Trophoblast cell (in vitro differentiated cells and primary cell): Measurements from ENCODE around the gene AGFG2.
"Not testable (repeated sequence)": the region's sequence is repeated elsewhere in the genome, so short reads cannot be mapped to it uniquely, and the experiment has no call there.

Source experiments
- DNase-seq, 2 donors: peaks; one replicate each; pipeline ENCODE4 v3.0.0-alpha.2; 2016
- H2AFZ ChIP-seq: 2 replicates; pipeline ENCODE4 v1.6.1; 2013; ENCODE audit warnings: low read length, moderate library complexity, mild to moderate bottlenecking; ENCODE audit not compliant: insufficient read depth, poor library complexity
- H2AK5ac ChIP-seq: 2 replicates; pipeline ENCODE4 v1.6.1; 2013; ENCODE audit warnings: mild to moderate bottlenecking, low read length
- H2BK120ac ChIP-seq: 2 replicates; pipeline ENCODE4 v1.6.1; 2013; ENCODE audit warnings: low read length, mild to moderate bottlenecking, moderate library complexity; ENCODE audit not compliant: insufficient read depth, poor library complexity
- H2BK12ac ChIP-seq: 2 replicates; pipeline ENCODE4 v1.6.1; 2013; ENCODE audit warnings: mild to moderate bottlenecking, low read length, moderate library complexity
- H2BK5ac ChIP-seq: 2 replicates; pipeline ENCODE4 v1.6.1; 2013; ENCODE audit warnings: low read length, low read depth, moderate library complexity, mild to moderate bottlenecking; ENCODE audit not compliant: poor library complexity
- H3K14ac ChIP-seq: 2 replicates; pipeline ENCODE4 v1.6.1; 2013; ENCODE audit warnings: mild to moderate bottlenecking, low read length
- H3K18ac ChIP-seq: 2 replicates; pipeline ENCODE4 v1.6.1; 2013; ENCODE audit warnings: mild to moderate bottlenecking, low read length
- H3K23ac ChIP-seq: 2 replicates; pipeline ENCODE4 v1.6.1; 2013; ENCODE audit warnings: low read length
- H3K27ac ChIP-seq: 2 replicates; pipeline ENCODE4 v1.5.1; 2013; ENCODE audit warnings: low read depth, mild to moderate bottlenecking, inconsistent platforms, low read length, moderate library complexity
- H3K27me3 ChIP-seq: 2 replicates; pipeline ENCODE4 v1.6.1; 2013; ENCODE audit warnings: inconsistent platforms, mild to moderate bottlenecking, low read length, moderate library complexity; ENCODE audit not compliant: insufficient read depth
- H3K36me3 ChIP-seq, 2 experiments: 1 replicate in 1 of 2; 2 replicates in 1 of 2; pipeline ENCODE4 v1.6.1; 2013; ENCODE audit warnings: low read length in 2 of 2, mild to moderate bottlenecking in 2 of 2, moderate library complexity in 1 of 2; ENCODE audit not compliant: insufficient read depth in 2 of 2, control insufficient read depth in 1 of 2
- H3K4ac ChIP-seq: 2 replicates; pipeline ENCODE4 v1.6.1; 2013; ENCODE audit warnings: low read depth, mild to moderate bottlenecking, low read length, moderate library complexity
- H3K4me1 ChIP-seq, 2 experiments: 1 replicate in 1 of 2; 2 replicates in 1 of 2; pipeline ENCODE4 v1.6.1; 2013; ENCODE audit warnings: low read length in 2 of 2, mild to moderate bottlenecking in 2 of 2, moderate library complexity in 1 of 2; ENCODE audit not compliant: insufficient read depth in 2 of 2, control insufficient read depth in 1 of 2
- H3K4me2 ChIP-seq: 2 replicates; pipeline ENCODE4 v1.6.1; 2013; ENCODE audit warnings: inconsistent platforms, mild to moderate bottlenecking, low read length, moderate library complexity
- H3K4me3 ChIP-seq: 2 replicates; pipeline ENCODE4 v1.5.1; 2013; ENCODE audit warnings: mild to moderate bottlenecking, low read depth, low read length, inconsistent platforms
- H3K79me1 ChIP-seq: one replicate; pipeline ENCODE4 v1.6.1; 2013; ENCODE audit warnings: low read length
- H3K79me2 ChIP-seq: 2 replicates; pipeline ENCODE4 v1.6.1; 2013; ENCODE audit warnings: low read length, mild to moderate bottlenecking; ENCODE audit not compliant: control insufficient read depth, insufficient read depth, poor library complexity
- H3K9ac ChIP-seq: 2 replicates; pipeline ENCODE4 v1.6.1; 2013; ENCODE audit warnings: mild to moderate bottlenecking, low read length
- H3K9me3 ChIP-seq: 2 replicates; pipeline ENCODE4 v1.6.1; 2013; ENCODE audit warnings: low read depth, mild to moderate bottlenecking, control low read depth, inconsistent platforms, low read length; ENCODE audit not compliant: insufficient read depth
- H4K12ac ChIP-seq: 2 replicates; pipeline ENCODE4 v1.6.1; 2013; ENCODE audit warnings: low read depth, mild to moderate bottlenecking, low read length, moderate library complexity
- H4K8ac ChIP-seq: 2 replicates; pipeline ENCODE4 v1.6.1; 2013; ENCODE audit warnings: low read depth, mild to moderate bottlenecking, low read length, moderate library complexity
- H4K91ac ChIP-seq: one replicate; pipeline ENCODE4 v1.6.1; 2013; ENCODE audit warnings: low read depth, mild to moderate bottlenecking, low read length, moderate library complexity
- WGBS: extraction: QIAGEN DNeasy Blood & Tissue Kit; methylation state at CpG from one replicate; pipeline ENCODE4 v1.1.7; 2013; ENCODE audit warnings: missing lambda C conversion rate; ENCODE audit not compliant: insufficient read length, insufficient coverage; ENCODE audit errors: extremely low coverage; 5-methylcytosine and 5-hydroxymethylcytosine counted together

The AGFG2 gene

GRCh38 chr7:100540073-100540723 lies 1.2 kb downstream of the AGFG2 start:
- H3K36me3 ChIP-seq = no peaks in the 10 kb centered on the region
- H2BK12ac ChIP-seq = no peak overlapping the region
- no peak for DNase-seq
- no peaks in the 10 kb centered on the region for H3K27me3 ChIP-seq
- peak overlapping the region; percentile 92 for H3K4me2 ChIP-seq
- no peak overlapping the region for H2AK5ac ChIP-seq
- no peak overlapping the region for H2AFZ ChIP-seq
- H3K4ac ChIP-seq = no peak overlapping the region
- no peak overlapping the region for H3K9ac ChIP-seq
- no CpG with 5 or more reads among the region's 6 CpGs for WGBS
- no peaks in the 10 kb centered on the region for H3K79me1 ChIP-seq
- no peak overlapping the region for H2BK5ac ChIP-seq
- no peak overlapping the region for H3K23ac ChIP-seq
- no peak overlapping the region for H3K18ac ChIP-seq
- H4K8ac ChIP-seq = no peak overlapping the region
- no peak overlapping the region for H4K12ac ChIP-seq
- H3K4me1 ChIP-seq = peaks cover 5 to 8% of the 10 kb centered on the region in 2 experiments
- H3K9me3 ChIP-seq = no peaks in the 10 kb centered on the region
- no peak overlapping the region for H3K27ac ChIP-seq
- H3K4me3 ChIP-seq = no peak overlapping the region
- no peak overlapping the region for H3K14ac ChIP-seq
- H4K91ac ChIP-seq = no peak overlapping the region
- no peaks in the 10 kb centered on the region for H3K79me2 ChIP-seq
- no peak overlapping the region for H2BK120ac ChIP-seq

- H4K12ac ChIP-seq, H3K9ac ChIP-seq, H2AK5ac ChIP-seq, H3K23ac ChIP-seq, H3K4me2 ChIP-seq, H3K36me3 ChIP-seq, H3K18ac ChIP-seq, H4K8ac ChIP-seq, H3K27ac ChIP-seq, H3K79me1 ChIP-seq, H3K4ac ChIP-seq, H2BK5ac ChIP-seq, H3K9me3 ChIP-seq, DNase-seq, H2AFZ ChIP-seq, H2BK12ac ChIP-seq, H3K14ac ChIP-seq, H2BK120ac ChIP-seq, H3K79me2 ChIP-seq, H3K4me3 ChIP-seq, H4K91ac ChIP-seq, H3K27me3 ChIP-seq: not testable (repeated sequence)
- WGBS = no CpG with 5 or more reads among the region's 7 CpGs
- peaks cover 10 to 11% of the 10 kb centered on the region in 2 experiments for H3K4me1 ChIP-seq
Observed at GRCh38 chr7:100541309-100541708, 2.3 kb downstream of the AGFG2 start.

GRCh38 chr7:100543586-100543985 lies 4.6 kb downstream of the AGFG2 start:
- H4K8ac ChIP-seq = no peak overlapping the region
- no peak overlapping the region for H3K27ac ChIP-seq
- WGBS = no CpG with 5 or more reads among the region's 1 CpG
- H3K27me3 ChIP-seq = no peaks in the 10 kb centered on the region
- no peak overlapping the region for H2AFZ ChIP-seq
- H3K14ac ChIP-seq = no peak overlapping the region
- no peak overlapping the region for H2BK5ac ChIP-seq
- no peak overlapping the region for H3K4me3 ChIP-seq
- H2BK12ac ChIP-seq = no peak overlapping the region
- H3K79me1 ChIP-seq = peaks cover 4% of the 10 kb centered on the region
- no peaks in the 10 kb centered on the region for H3K36me3 ChIP-seq
- no peak for DNase-seq
- peaks cover 12 to 18% of the 10 kb centered on the region in 2 experiments for H3K4me1 ChIP-seq
- no peak overlapping the region for H3K4ac ChIP-seq
- no peak overlapping the region for H4K12ac ChIP-seq
- H3K23ac ChIP-seq = no peak overlapping the region
- no peak overlapping the region for H4K91ac ChIP-seq
- H3K79me2 ChIP-seq = no peaks in the 10 kb centered on the region
- H3K9ac ChIP-seq = no peak overlapping the region
- H2BK120ac ChIP-seq = no peak overlapping the region
- no peaks in the 10 kb centered on the region for H3K9me3 ChIP-seq
- no peak overlapping the region for H2AK5ac ChIP-seq
- H3K4me2 ChIP-seq = no peak overlapping the region
- H3K18ac ChIP-seq = no peak overlapping the region

GRCh38 chr7:100544386-100544785 lies 5.4 kb downstream of the AGFG2 start:
- Histone ChIP-seq H3K4me2 (no peak overlapping the region), H2BK5ac (no peak overlapping the region), H3K79me2 (no peaks in the 10 kb centered on the region), H3K14ac (no peak overlapping the region), H3K9me3 (no peaks in the 10 kb centered on the region), H3K27ac (peak overlapping the region; percentile 19), H2BK120ac (no peak overlapping the region), H3K9ac (no peak overlapping the region), H3K27me3 (no peaks in the 10 kb centered on the region), H2BK12ac (no peak overlapping the region), H3K79me1 (peaks cover 4% of the 10 kb centered on the region), H2AK5ac (no peak overlapping the region), H3K4me3 (no peak overlapping the region), H4K91ac (no peak overlapping the region), H3K4me1 (peaks cover 12 to 18% of the 10 kb centered on the region in 2 experiments), H4K8ac (no peak overlapping the region), H3K23ac (no peak overlapping the region), H2AFZ (no peak overlapping the region), H3K36me3 (no peaks in the 10 kb centered on the region), H3K18ac (no peak overlapping the region), H4K12ac (no peak overlapping the region), H3K4ac (no peak overlapping the region)
- WGBS = no CpG with 5 or more reads among the region's 5 CpGs
- DNase-seq = no peak
